Thoracic aorta (tissue), 2 donors: ENCODE measurements around the gene VSTM4. TPM values are rescaled to one million over a fixed set of nuclear protein-coding genes. Genes with fewer than 3 reads are reported as not detected.

Experiments used
- ATAC-seq: fragments of 150-250 bp; one replicate; pipeline ENCODE4 v1.8.0; 2017; ENCODE audit warnings: low read depth; ENCODE audit not compliant: insufficient number of reproducible peaks, low FRiP score
- DNase-seq: peaks from one replicate; pipeline ENCODE4 v3.0.0-alpha.2; 2020; ENCODE audit warnings: low spot score
- H3K27ac ChIP-seq, 2 donors: fragments of 200-600 bp; sonication (generic); 1 replicate in 1 of 2; 2 replicates in 1 of 2; pipeline ENCODE4 v1.5.1; 2016; ENCODE audit warnings: mild to moderate bottlenecking in 2 of 2, moderate library complexity in 2 of 2
- H3K27me3 ChIP-seq: fragments of 200-600 bp; sonication (generic); replicated peaks from 2 replicates; pipeline ENCODE4 v1.6.0; 2016; ENCODE audit warnings: mild to moderate bottlenecking; ENCODE audit not compliant: insufficient read depth
- H3K36me3 ChIP-seq: fragments of 200-600 bp; sonication (generic); one replicate; pipeline ENCODE4 v1.5.1; 2016
- H3K4me1 ChIP-seq, 2 donors: fragments of 200-600 bp; sonication (generic); 1 replicate in 1 of 2; 2 replicates in 1 of 2; pipeline versions ENCODE4 v1.5.1 to v1.6.0; 2016; ENCODE audit warnings: low read depth in 2 of 2, mild to moderate bottlenecking in 1 of 2; ENCODE audit not compliant: control insufficient read depth in 1 of 2
- H3K4me3 ChIP-seq: fragments of 200-600 bp; sonication (generic); 2 replicates; pipeline ENCODE4 v1.5.1; 2016; ENCODE audit warnings: mild to moderate bottlenecking
- H3K9me3 ChIP-seq: fragments of 200-600 bp; sonication (generic); 2 replicates; pipeline ENCODE4 v1.5.1; 2016
- CTCF ChIP-seq: fragments of 200-600 bp; sonication (generic); IDR thresholded peaks from one replicate; pipeline ENCODE4 v1.5.1; 2019; ENCODE audit warnings: antibody characterized with exemption
- total RNA-seq, 2 donors: library from RNA; depleted of rRNA; stranded (reverse); fragments of >200 nt; gene quantifications; one replicate each; pipeline versions ENCODE4 v1.1.0 to v1.2.3, GENCODE V29; 2016

VSTM4 gene
- total RNA-seq, 2 donors from 2014 or later = 24.4 to 46.4 TPM

GRCh38 chr10:49001870-49002672 is 113.3 kb downstream of the VSTM4 start:
- no peaks in the 10 kb centered on the region for H3K9me3 ChIP-seq
- H3K36me3 ChIP-seq = no peaks in the 10 kb centered on the region
- H3K27me3 ChIP-seq = no peaks in the 10 kb centered on the region
- H3K27ac ChIP-seq = peak overlapping the region in 1 of 2 donors; percentile 17
- H3K4me1 ChIP-seq = peaks cover 0 to 43% of the 10 kb centered on the region in 2 donors
- DNase-seq = no peak
- no peak for ATAC-seq
- TF ChIP-seq CTCF = no peak
- H3K4me3 ChIP-seq = no peak overlapping the region

GRCh38 chr10:49001402-49001801 is 113.9 kb downstream of the VSTM4 start:
- no peak for ATAC-seq
- no peak for DNase-seq
- Histone ChIP-seq H3K4me1 (peaks cover 0 to 39% of the 10 kb centered on the region in 2 donors), H3K4me3 (no peak overlapping the region), H3K27me3 (no peaks in the 10 kb centered on the region), H3K36me3 (no peaks in the 10 kb centered on the region), H3K27ac (peak overlapping the region; percentile 1 to 17), H3K9me3 (no peaks in the 10 kb centered on the region)
- no peak for TF ChIP-seq CTCF

- DNase-seq = no peak
- Histone ChIP-seq H3K27me3 (no peaks in the 10 kb centered on the region), H3K4me3 (no peak overlapping the region), H3K27ac (peak overlapping the region; percentile 1 to 10), H3K4me1 (peaks cover 0 to 35% of the 10 kb centered on the region in 2 donors), H3K9me3 (no peaks in the 10 kb centered on the region), H3K36me3 (no peaks in the 10 kb centered on the region)
- peak; percentile 20 for ATAC-seq
- TF ChIP-seq CTCF = no peak
These were observed 114.6 kb downstream of the VSTM4 start for GRCh38 chr10:49000437-49001398.

- no peak for TF ChIP-seq CTCF
- no peak for ATAC-seq
These were observed 116.0 kb downstream of the VSTM4 start for GRCh38 chr10:48999346-48999745.

GRCh38 chr10:48996329-48996728 is 119.0 kb downstream of the VSTM4 start:
- H3K4me3 ChIP-seq = no peak overlapping the region
- ATAC-seq = no peak
- TF ChIP-seq CTCF = no peak

More at GRCh38 chr10:48999346-48999745, 116.0 kb downstream of the VSTM4 start:
- H3K27me3 ChIP-seq = no peaks in the 10 kb centered on the region
- no peaks in the 10 kb centered on the region for H3K9me3 ChIP-seq
- peaks cover 0 to 26% of the 10 kb centered on the region in 2 donors for H3K4me1 ChIP-seq
- no peak overlapping the region for H3K4me3 ChIP-seq
- H3K27ac ChIP-seq = no peak overlapping the region
- DNase-seq = no peak
- H3K36me3 ChIP-seq = no peaks in the 10 kb centered on the region

More at GRCh38 chr10:48996329-48996728, 119.0 kb downstream of the VSTM4 start:
- Histone ChIP-seq H3K27me3 (no peaks in the 10 kb centered on the region), H3K9me3 (no peaks in the 10 kb centered on the region), H3K4me1 (peaks cover 0 to 13% of the 10 kb centered on the region in 2 donors), H3K36me3 (no peaks in the 10 kb centered on the region), H3K27ac (no peak overlapping the region)
- no peak for DNase-seq
